Measurements from ENCODE around the gene INTS6L.

- TF ChIP-seq GATA2 (IDR thresholded peaks at IDR 0.05; ENCODE audit: low read depth, low read length) (no peak), GATA3 (IDR thresholded peaks at IDR 0.05; ENCODE audit: low read depth, low read length) (no peak)
Measured at GRCh38 chrX:135476378-135476777, 44.1 kb upstream of the INTS6L start.

All from SH-SY5Y (cell line).